ENCODE measurements around the gene COL6A1. TPM values are rescaled to one million over a fixed set of nuclear protein-coding genes. Genes with fewer than 3 reads are reported as not detected.

The COL6A1 gene
- total RNA-seq, 2 donors from 2014 or later, result 814 to 1,189 TPM

GRCh38 chr21:45940091-45940490, 41.5 kb upstream of the COL6A1 start:
- no peaks in the 10 kb centered on the region for H3K4me1 ChIP-seq (ENCODE audit: control insufficient read depth in 1 of 2, low read depth in 2 of 2)
- no peak for ATAC-seq (ENCODE audit: insufficient number of reproducible peaks, low FRiP score, low read depth)

GRCh38 chr21:45940621-45941337, 40.8 kb upstream of the COL6A1 start:
- no peak for DNase-seq (ENCODE audit: low spot score)
- no peak overlapping the region for H3K4me3 ChIP-seq
- H3K27me3 ChIP-seq (replicated peaks; ENCODE audit: insufficient read depth), result no peaks in the 10 kb centered on the region
- no peaks in the 10 kb centered on the region for H3K36me3 ChIP-seq
- no peak for ATAC-seq (ENCODE audit: insufficient number of reproducible peaks, low FRiP score, low read depth)
- no peak for TF ChIP-seq CTCF (IDR thresholded peaks at IDR 0.05)
- H3K27ac ChIP-seq, result no peak overlapping the region
- H3K4me1 ChIP-seq (ENCODE audit: control insufficient read depth in 1 of 2, low read depth in 2 of 2), result no peaks in the 10 kb centered on the region
- H3K9me3 ChIP-seq, result peaks cover 3% of the 10 kb centered on the region

More at GRCh38 chr21:45940091-45940490, 41.5 kb upstream of the COL6A1 start:
- no peak for DNase-seq (ENCODE audit: low spot score)
- Histone ChIP-seq H3K36me3 (no peaks in the 10 kb centered on the region), H3K27me3 (replicated peaks; ENCODE audit: insufficient read depth) (no peaks in the 10 kb centered on the region), H3K27ac (no peak overlapping the region), H3K4me3 (no peak overlapping the region), H3K9me3 (peaks cover 5% of the 10 kb centered on the region)
- TF ChIP-seq CTCF (IDR thresholded peaks at IDR 0.05), result no peak

- Histone ChIP-seq H3K4me3 (no peak overlapping the region), H3K36me3 (no peaks in the 10 kb centered on the region), H3K4me1 (ENCODE audit: control insufficient read depth in 1 of 2, low read depth in 2 of 2) (no peaks in the 10 kb centered on the region), H3K27me3 (replicated peaks; ENCODE audit: insufficient read depth) (no peaks in the 10 kb centered on the region), H3K9me3 (no peaks in the 10 kb centered on the region), H3K27ac (no peak overlapping the region)
- ATAC-seq (ENCODE audit: insufficient number of reproducible peaks, low FRiP score, low read depth) (no peak), DNase-seq (ENCODE audit: low spot score) (no peak)
- TF ChIP-seq CTCF (IDR thresholded peaks at IDR 0.05), result no peak
These were observed 40.2 kb upstream of the COL6A1 start for GRCh38 chr21:45941338-45941710.

GRCh38 chr21:45941717-45942546, 39.6 kb upstream of the COL6A1 start:
- Histone ChIP-seq H3K4me3 (no peak overlapping the region), H3K27ac (no peak overlapping the region), H3K9me3 (no peaks in the 10 kb centered on the region), H3K4me1 (ENCODE audit: control insufficient read depth in 1 of 2, low read depth in 2 of 2) (no peaks in the 10 kb centered on the region), H3K36me3 (no peaks in the 10 kb centered on the region), H3K27me3 (replicated peaks; ENCODE audit: insufficient read depth) (no peaks in the 10 kb centered on the region)
- DNase-seq (ENCODE audit: low spot score), result no peak
- ATAC-seq (ENCODE audit: insufficient number of reproducible peaks, low FRiP score, low read depth), result no peak
- no peak for TF ChIP-seq CTCF (IDR thresholded peaks at IDR 0.05)

Measured in thoracic aorta (tissue), 2 donors.